Esophagus muscularis mucosa (tissue), 3 donors: ENCODE data around the gene CYB5R3.

ENCODE experiments used
- CTCF ChIP-seq, 3 experiments: fragments of 200-600 bp in 2 of 3; fragments of 450-650 bp in 1 of 3; sonication (generic) in 2 of 3; IDR thresholded peaks; one replicate each; pipeline ENCODE4 v1.5.1; 2017 to 2019; ENCODE audit warnings: antibody characterized with exemption in 3 of 3, mild to moderate bottlenecking in 2 of 3, moderate library complexity in 1 of 3
- POLR2A ChIP-seq: fragments of 450-650 bp; IDR thresholded peaks from one replicate; pipeline ENCODE4 v1.6.1; 2017; ENCODE audit warnings: antibody characterized with exemption, moderate library complexity, mild to moderate bottlenecking, low read depth

- TF ChIP-seq CTCF (IDR thresholded peaks at IDR 0.05) (no peak), POLR2A (no peak)
Measured at GRCh38 chr22:42683578-42684283, 34.5 kb upstream of the CYB5R3 start.
